NCI-H460 (cell line): ENCODE data around the gene RGS7. TPM values are rescaled to one million over a fixed set of nuclear protein-coding genes. Genes with fewer than 3 reads are reported as not detected.

Source experiments
- DNase-seq: peaks from one replicate; pipeline ENCODE4 v3.0.0-alpha.2; 2016; ENCODE audit warnings: low read depth; ENCODE audit errors: extremely low read depth
- polyA plus RNA-seq: library from polyadenylated mRNA; depleted of rRNA; stranded (reverse); fragments of >200 nt; gene quantifications from 2 replicates; pipeline ENCODE4 v1.2.3, GENCODE V29; 2014; cell fraction: nucleus; rRNA removed
- total RNA-seq: library from RNA; depleted of rRNA; stranded (reverse); fragments of >200 nt; shearing (Covaris generic); gene quantifications from 2 replicates; pipeline ENCODE4 v1.2.3, GENCODE V29; 2014; rRNA removed

RGS7 gene
- 0.10 TPM in 1 of 2 replicates, not detected in the other for total RNA-seq
- polyA plus RNA-seq: 0.22 TPM in 1 of 2 replicates, not detected in the other

DNA sequence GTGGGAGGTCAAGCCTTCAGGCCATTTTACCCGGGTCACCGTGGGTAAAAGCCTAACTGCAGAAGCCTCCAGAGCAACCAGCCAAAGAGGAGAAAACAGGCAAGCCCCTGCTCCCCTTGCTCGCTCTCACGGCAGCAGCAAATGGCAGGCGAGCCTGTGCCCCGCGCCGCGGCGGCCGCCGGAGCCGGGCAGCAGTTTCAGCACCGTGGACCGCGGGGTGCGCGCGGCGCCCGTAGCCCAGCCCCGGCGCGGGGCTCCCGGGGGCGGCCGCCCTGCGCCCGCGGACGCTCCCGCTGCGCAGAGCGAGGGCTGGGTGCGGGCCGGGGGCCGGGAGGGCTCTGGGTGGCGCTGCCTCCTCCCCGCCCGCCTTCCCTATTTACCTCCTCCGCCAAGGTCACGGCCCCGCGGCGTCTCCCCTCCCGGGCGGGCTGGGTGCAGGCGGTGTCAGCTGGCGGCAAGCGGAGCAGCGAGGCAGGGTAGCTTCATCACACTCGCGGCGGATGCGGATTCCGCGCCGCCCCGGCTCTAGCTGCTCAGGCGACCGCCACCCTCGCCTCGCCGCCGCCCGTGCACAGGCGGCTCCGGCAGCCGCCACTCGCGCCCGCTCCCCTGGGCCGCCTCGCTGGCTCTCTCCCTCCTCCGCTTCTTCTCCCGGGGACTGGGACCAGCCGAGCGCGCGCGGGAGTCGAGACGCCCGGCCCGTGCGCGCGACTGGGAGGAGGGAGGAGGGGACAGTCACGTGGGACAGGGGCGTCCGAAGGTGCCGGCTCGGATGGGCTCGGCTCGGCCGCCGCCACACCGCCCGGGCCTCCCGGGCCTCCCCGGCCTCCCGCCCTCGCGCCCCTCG is at the start of gene RGS7:
Gene RGS7, minus strand, starts transcription at position 687 of the 847 bp plus-strand sequence.
- DNase-seq: peak; percentile 39

DNA sequence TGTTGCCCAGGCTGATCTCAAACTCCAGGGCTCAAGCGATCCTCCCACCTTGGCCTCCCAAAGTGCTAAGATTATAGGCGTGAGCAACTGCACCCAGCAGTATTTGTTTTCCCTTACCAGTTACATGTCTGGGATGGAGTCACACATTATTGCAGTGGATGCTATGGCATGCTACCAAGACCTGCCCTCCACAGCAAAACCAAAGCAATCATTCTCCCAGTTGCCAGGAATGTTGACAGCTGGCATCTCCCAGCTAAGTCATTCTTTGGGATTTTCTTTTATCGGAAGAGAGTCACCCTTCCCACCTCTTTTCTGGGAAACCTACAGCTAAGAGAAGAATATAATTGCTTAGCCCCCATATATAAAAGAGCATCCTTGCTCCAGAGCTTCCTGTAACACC is 49.4 kb upstream of the RGS7 start:
- DNase-seq: no peak

DNA sequence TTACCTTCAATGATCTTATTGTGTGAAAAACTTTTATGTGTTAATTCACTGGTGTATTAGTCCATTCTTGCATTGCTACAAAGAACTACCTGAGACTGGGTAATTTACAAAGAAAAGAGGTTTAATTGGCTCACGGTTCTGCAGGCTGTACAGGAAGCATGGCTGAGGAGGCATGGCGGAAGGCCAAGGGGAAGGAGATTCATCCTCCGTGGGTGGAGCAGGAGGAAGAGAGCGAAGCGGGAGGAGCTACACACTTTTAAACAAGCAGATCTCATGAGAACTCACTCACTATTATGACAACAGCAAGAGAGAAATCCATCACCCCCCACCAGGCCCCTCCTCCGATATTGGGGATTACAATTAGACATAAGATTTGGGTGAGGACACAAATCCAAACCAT is 44.2 kb upstream of the RGS7 start:
- DNase-seq: no peak

DNA sequence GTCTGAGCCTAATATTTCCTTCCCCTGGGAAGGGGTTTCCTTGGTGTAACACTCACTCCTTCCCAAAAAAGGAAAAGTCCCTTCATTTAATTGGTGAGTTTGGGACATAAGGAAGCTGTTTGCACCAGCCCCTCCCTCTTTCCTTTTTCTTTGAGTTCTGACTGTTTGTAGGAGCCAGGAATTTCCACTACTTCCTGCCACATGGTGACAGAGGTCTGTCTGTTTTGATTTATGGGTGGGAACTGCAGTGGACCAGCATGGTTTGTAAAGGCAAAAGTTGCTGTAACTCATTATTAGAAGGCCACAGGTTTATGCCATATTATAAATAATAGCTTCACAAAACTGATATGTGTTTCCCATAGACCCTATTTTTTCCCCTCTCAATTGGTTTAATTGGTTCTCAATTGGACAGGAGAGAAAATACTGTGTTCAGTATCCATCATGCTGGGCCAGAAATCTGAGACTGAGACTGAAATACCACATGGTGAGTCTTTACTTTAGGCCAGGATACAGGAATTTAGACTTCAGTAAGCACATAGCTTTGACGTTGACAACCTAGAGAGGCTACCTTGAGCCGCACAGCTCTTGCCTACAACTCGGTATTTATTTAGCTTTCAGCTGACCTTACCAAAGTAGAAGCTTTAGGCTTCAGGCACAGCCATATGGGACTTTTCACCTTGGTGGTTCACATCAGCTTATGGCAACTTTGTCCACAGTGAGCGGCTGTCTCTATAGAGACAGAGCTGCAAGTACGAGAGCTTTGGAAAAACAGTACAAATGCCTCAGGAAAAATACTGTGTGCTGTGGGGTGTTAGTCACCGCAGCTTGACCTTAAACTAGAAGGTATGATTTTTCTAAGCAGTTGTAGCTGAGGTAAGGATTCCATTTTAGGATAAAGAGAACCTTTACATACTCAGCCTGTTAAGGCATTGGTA is 40.0 kb upstream of the RGS7 start:
- DNase-seq: no peak

DNA sequence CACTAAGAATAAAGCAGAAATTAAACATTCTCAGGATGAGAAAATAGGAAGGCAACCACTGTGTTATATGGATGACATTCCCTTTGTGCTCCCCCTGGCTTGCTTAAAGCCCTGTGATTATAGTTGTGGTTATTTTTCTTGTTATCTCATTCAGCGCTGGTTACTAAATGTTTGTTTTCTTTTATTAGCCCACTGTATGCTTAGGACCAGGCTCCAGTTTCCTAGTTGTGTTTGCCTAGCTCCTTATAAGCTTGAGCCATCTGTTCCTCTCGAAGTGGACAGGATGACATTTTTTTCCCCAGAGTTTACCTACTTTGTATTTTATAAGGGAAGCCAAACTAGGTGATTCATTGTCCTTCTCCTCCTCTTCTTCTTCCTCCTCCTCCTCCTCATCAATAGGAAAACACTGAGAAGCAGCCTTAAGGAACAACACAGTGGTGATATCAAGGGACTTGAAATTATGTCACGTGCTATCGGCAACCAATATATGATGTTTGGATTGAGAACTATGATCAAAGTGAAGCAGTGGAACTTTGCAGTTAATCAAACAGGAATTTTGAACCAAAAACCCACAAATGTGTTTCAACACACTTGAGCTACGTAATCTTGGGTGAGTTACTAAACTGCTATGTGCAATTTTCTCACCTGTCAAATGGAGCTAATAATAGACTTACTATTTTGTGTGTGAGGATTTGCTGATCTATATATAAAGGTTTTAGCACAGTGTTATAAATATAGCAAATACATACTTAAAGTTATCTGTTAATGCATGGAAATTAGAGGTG is 35.1 kb upstream of the RGS7 start:
- DNase-seq: no peak

DNA sequence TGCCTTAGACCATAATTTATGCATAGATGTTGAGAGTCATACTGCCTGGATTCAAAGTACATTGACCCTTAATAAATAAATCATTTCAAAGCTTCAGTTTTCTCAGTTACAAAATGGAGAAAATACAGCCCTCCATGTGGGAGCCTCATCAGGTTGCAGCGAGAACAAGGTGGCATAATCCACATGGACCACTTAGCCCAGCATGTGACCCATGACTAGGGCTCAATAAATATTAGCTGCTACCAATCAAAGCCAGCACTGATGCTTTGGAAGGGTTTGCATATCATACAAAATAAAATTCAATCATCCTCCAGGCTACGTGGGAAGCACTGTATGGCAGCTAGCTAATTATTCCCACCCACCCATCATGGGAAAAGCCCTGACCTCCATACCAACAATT is 33.5 kb upstream of the RGS7 start:
- DNase-seq: no peak

DNA sequence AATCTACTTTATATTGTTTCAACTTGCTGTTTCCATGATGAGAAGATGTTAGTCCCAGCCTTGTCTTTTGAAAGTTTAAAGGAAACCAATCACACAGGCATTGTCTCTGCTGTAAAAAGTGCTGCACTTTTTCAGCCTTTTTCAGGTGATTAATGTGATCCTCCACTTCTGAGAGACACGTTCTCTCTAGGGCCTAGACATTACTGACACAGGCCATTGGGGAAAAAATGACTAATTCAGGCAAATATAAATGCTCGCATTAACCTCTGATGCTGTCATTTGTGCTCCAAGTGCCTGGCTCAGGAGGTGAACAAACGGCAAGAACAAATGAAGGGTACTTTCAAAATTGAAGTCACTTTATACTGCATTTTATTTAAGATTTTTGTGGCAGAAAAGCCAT is 32.4 kb upstream of the RGS7 start:
- no peak for DNase-seq

DNA sequence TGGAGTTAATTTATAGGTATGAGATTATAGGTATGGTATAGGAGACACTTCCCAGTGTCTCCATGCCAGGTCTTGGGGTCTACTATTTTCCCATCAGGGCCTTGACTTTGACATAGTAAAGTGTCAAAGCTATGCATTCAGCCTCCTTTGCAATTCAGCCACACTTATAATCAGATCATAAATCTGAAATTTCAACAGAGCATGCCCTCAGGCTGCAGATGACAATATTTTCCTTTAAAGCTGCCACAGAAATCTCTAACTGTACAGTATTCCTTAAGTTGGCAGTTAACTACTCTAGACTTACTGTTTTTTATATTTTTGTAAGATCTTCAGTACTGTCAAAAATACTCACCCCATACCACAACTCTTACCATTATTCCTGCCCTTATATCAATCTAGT is 30.2 kb upstream of the RGS7 start:
- no peak for DNase-seq

DNA sequence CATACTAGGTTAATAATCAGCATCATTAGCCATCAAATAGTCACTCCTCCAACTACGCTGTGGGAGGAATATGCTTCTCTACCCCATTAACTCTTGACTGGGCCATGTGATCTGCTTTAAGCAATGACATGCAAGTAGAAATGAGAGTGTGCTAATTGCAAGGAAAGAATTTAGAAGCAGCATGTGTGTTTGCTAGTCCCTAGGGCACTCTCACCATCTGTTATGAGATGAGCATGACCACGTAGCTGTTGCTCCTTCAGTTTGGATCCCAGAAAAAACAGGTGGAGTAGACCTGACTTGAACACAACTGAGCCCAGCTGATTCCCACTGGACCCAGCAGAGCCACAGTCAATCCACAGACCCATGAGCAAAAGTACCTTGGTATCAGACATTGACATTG is 19.7 kb upstream of the RGS7 start:
- no peak for DNase-seq

DNA sequence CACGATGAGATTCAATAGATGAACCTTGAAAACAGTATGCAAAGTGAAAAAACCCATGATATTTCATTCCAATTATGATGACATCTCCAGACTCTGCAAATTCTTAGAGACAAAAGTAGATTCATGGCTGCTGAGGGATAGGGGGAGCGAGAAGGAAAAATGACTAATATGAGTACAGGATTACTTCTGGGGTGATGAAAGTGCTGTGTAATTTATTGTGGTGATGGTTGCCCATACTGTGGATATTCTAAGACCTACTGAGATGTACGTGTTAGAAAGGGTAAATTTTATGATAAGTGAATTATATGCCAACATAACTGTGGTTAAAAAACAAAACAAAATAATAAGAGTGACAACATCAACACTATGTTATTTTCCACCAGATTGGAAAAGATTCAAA is 18.9 kb upstream of the RGS7 start:
- DNase-seq: no peak

DNA sequence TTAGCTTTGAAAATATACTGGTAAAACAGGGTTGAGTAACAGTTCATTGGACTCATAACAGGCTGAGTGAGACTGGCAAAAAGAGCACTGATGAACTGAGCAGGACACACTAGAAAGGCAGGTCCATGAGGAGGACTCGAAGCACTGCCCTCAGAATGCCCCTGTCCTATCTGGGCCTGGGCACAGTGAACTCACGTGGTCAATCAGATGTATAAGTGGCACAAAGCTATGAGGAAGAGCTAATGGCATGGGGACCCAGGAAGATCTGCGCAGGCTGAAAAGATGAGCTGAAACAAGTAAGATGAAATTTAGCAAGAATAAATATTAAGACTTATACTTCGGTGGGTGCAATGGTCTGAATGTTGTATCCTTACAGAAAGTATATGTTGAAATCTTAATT is 9.2 kb upstream of the RGS7 start:
- no peak for DNase-seq

DNA sequence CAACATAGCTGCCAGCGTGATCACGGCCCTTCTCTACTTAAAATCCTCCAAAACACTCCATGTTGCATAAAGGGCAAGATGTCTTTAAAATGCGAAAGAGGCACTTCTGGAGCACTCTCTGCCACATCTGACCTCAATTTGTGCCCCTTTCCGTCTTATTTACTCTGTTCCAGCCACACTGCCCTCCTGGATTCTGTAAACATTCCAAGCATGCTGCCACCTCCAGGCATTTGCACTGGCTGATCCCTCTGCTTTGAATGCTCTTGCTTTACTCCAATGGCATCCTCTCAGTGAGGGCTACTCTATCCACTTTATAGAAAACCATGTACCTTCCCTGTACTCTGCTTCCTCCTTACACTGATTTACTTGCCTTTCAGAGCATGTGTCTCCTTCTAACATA is 5.3 kb upstream of the RGS7 start:
- no peak for DNase-seq

DNA sequence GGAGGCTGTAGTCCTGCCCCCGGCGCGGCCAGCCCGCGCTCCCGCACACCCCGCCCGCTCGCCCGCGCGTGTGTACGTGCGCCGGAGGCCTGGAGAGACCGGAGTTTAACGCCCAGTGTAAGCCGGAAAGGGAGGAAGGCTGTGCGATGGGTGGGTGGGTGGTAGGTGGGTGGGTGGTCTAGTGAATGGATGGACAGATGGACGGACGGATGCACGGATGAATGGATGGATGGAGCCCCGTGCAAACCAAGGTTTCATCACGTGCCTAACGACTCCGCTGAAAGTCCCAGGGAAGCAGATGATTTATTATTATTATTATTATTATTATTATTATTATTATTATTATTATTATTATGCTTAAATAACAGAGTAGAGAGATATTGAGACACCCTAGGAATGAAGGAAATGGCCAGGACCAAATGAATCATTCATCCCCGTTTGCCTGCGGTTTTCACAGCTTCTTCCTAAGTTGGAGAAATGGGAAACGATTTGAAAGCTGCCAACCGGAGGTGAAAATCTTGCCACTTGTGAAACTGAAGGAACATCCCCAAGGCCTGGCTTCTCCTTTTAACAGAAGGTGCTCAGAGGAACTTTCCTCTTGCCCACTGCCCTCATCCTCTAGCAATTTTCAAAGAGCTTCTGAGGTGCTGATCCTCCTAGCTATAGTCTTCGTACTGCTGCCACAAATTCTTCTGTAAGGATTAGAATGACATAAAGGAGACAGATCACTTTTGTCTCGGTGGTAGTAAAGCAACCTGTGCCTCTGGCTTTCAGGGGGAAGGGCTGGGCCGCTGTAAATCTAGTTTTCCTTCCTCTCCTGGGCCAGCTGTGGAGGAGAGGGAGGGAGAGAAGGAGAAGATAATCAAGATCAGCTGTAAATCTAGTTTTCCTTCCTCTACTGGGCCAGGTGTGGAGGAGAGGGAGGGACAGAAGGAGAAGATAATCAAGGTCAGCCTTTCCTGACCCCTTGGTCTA is 648 bp upstream of the RGS7 start:
- no peak for DNase-seq

DNA sequence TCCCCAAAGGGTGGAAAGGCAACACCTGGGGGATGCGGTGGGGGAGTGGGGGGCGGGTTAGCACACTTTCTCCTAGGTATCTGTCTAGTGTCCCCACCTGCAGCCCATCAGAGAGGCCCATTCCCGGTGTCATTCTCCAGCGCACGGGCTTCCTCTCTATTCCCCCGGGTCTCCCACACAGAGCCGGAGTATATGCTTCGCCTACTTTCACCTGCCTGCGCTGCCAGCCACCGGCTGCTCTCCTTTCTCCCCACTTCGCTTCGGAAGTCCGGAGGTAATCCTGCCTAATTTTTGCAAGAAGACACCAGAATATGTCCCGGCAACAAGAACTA is 852 bp downstream of the RGS7 start:
- DNase-seq: no peak

DNA sequence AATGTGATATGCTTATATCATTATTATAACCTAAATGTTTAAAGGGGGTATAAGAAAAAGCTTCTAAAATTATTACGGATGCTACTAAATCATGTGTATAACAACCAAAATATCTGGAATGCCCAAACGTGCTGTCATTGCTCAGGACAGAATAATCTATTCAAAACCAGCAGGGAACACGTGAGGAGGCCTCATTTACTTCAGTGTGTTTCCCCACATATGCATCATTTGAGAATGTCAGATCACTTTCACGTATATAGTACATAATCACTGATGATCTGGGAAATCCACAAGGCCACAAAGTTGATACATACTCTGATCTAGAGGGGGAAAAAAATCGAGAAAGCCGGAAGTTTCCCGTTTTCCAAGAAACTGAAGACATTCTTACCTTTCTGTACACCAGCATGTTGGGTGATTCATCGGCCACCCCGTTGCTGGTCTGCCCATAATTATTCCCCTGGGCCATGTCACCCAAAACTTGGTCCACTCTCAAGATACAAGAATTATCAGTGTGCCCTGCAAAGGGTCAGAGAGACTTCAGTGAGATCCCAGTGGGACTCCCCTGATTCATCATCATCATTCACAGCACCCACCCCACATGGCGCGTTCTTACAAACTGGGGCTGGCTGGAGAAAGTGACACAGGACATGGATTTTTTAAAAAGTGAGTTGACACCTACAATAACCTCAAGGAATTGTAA is 1.5 kb downstream of the RGS7 start:
- no peak for DNase-seq

DNA sequence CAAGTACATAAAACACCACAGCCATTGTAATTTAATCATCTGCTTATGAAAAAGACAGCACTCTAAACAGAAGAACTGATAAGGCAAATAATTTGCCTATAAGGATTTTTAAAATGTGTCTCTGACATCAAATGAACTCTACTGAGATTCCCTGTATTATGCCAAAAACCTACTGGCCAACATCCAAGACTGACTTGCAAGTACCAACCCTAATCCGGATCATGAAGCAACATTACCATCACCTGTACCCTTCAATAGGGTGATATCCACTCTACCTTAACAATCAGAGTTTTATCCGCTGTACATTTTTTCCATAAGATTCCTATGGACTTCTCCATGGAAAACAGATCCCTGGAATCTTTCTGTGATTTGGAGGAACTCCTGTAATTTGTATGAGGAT is 4.6 kb downstream of the RGS7 start:
- DNase-seq: no peak

DNA sequence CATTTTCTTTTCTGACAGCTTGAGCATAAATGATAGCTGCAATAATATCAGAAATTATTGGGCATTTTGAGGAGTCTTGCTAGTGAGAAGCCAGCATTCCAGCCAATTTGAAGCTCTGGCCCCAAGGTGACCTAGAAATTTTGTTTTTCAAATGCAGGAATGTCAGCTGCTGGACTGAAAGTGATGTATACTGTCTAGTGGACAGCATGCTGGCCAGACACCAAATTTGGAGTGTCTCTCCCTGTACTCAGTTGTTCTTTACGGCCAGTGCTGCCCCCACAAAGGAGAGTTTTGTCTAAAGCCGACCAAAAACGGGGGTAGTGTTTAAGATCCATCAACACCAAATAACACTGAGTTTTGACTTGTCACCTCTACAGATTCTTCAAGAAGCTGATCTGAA is 5.2 kb downstream of the RGS7 start:
- no peak for DNase-seq

DNA sequence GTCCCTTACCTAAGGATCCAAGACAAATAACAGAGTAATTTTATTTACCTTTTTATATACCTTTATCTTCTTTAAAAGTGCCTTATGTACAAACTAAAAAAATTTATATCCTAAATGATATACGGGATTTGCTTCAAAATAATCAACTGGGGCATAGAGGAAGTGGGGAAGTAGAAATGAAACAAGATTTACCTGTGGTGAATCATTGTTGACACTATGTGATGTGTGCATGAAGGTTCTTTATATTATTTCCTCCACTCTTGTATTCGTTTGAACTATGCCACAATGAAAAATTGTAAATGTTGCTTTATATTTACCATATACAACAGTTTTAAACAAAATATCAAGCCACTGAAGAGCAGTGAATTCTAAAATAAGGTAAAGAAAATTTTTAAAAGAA is 13.0 kb downstream of the RGS7 start:
- no peak for DNase-seq

DNA sequence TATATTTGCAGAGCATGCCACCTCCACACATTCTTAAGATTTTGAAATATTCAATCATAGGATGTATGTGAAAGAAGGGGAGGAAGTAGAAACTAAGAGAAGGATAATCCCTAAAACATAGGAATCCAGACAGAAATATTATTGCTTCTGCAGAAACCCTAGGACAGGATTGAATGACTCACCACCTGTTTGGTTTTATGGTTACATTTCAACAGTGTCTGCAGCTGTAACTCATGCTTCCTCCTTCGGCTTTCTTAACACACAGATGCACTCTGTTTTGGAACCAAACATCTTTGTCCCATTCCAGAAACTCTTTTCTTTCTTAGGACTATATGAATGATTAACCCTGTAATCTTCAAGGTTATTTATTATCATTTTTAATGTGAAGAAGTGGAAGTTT is 20.7 kb downstream of the RGS7 start:
- no peak for DNase-seq
